NCI-H2227 (cell line): ENCODE data around the gene JMJD1C.
"Not testable (repeated sequence)": the region's sequence is repeated elsewhere in the genome, so short reads cannot be mapped to it uniquely, and the experiment has no call there.

Experiments used
- DNase-seq: peaks from one replicate; lab custom pipeline; 2025; ENCODE audit not compliant: unreplicated experiment; lab: John Stamatoyannopoulos, UW

JMJD1C gene

DNA sequence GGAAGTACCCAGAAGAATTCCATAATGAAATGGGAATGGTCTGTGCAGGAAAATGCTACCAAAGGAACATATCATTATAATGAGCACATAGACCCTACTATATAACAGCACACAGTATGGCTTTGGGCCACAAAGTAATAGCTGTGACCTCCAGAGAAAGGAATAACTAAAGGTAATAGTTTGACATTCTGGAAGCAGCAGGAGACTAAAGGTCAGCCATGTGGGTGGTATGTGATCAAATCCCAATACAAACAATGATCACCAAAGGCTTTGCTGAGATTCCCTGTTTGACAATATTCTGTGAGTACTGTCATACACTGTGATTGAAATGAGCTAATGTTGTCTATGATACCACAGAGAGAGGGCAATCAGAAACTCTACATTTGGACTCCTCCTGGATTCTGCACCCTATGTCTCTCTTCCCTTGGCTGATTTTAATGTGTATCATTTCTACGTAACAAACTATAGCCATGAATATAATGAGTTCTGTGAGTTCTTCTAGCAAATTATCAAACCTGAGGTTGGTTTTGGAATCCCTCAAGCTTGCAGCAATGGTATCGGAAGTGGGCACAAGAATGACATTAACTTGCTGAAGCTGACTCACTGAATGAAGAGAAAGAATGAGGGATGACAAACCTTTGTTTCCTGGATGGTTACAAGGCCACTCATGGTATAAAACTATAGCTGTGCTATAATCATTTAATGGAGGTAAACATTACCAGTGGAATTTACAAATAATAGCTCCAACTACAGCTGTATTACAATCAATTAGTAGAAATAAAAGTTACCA, 99.6 kb downstream of the JMJD1C start:
- no peak for DNase-seq

GRCh38 chr10:63364918-63365317, 100.9 kb downstream of the JMJD1C start:
- DNase-seq: no peak

DNA sequence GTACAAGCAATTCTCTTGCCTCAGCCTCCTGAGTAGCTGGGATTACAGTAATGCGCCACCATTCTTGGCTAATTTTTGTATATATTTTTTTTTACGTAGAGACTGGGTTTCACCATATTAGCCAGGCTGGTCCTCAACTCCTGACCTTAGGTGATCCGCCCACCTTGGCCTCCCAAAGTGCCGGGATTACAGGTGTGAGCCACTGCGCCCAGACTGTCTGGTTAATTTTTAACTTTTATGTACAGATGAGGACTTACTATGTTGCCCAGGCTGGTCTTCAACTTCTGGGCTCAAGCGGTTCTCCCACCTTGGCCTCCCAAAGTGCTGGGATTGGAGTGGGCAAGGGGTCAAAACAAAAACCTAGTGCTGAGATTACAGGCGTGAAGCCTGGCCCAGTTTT, 101.8 kb downstream of the JMJD1C start:
- DNase-seq: no peak

DNA sequence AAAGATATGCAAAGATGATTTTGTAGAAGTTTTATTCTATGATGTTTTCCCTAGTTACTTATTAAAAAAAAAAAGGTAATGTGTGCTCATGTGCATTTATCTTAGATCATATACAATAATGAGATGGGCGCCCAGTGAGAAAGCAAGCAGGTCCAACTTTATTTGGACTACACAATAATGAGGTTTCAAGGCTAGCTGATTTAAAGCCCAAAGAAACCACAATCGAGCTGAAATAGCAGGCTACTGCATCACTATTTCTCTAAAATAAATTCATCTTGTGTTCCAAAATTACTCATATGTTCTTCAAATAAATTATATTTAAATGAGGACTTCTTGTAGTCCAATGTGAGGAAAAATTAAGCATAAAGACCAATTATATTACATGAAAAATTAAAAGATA, 110.1 kb downstream of the JMJD1C start:
- DNase-seq: no peak

DNA sequence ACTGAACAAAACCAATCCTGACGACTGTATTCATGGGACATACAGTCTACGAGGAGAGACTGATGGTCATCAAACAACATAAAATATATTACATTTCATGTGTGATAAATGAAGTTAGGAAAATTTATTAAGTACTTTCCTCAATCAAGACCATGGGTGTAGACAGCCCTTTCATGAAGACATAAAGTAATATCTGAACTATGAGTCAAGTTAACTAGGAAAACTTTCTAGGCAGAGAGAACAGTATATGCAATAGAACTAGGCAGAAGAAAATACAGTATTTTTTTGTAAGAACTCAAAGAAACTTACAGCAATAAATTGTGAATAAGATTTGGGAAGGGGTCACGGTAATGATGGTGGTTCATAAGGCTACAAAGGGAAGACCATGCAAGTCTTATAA, 112.8 kb downstream of the JMJD1C start:
- DNase-seq: no peak

- no peak for DNase-seq
These were observed 117.4 kb downstream of the JMJD1C start for GRCh38 chr10:63348245-63348850.

- DNase-seq: no peak
These were observed 119.7 kb downstream of the JMJD1C start for GRCh38 chr10:63346015-63346441.

DNA sequence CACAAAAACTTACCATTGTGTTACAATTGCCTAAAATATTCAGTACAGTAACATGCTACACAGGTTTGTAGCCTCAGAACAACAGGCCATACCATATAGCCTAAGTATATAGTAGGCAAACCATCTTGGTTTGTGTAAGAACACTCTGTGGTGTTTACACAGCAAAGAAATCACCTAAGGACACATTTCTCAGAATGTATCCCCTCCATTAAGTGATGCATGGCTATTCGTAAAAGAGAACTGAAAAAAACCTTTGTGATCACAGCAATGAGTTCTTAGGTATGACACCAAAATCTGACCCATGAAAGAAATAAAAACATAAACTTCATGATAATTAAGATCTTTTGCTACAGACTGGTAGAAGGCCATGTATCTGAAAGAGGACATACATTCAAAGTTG, 121.5 kb downstream of the JMJD1C start:
- DNase-seq: no peak

- DNase-seq: no peak
These were observed 122.3 kb downstream of the JMJD1C start for GRCh38 chr10:63343476-63343875.

DNA sequence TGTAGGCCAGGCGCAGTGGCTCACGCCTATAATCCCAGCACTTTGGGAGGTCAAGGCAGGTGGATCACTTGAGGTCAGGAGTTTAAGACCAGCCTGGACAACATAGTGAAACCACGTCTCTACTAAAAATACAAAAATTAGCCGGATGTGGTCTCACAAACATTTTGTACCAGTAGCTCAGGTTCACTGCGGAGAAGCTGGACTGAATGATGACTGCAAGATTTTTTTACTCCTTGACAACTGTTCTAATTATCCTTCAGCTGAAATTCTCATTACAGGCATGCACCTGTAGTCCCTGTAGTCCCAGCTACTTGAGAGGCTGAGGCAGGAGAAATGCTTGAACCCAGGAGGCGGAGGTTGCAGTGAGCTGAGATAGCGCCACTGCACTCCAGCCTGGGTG, 126.1 kb downstream of the JMJD1C start:
- not testable (repeated sequence) for DNase-seq

GRCh38 chr10:63337455-63338251, 128.1 kb downstream of the JMJD1C start:
- no peak for DNase-seq

- no peak for DNase-seq
These were observed 134.2 kb downstream of the JMJD1C start for GRCh38 chr10:63331586-63331985.

- no peak for DNase-seq
These were observed 141.3 kb downstream of the JMJD1C start for GRCh38 chr10:63324495-63324854.

- DNase-seq: no peak
These were observed 141.9 kb downstream of the JMJD1C start for GRCh38 chr10:63323701-63324494.

GRCh38 chr10:63320683-63321082, 145.1 kb downstream of the JMJD1C start:
- DNase-seq: no peak

- no peak for DNase-seq
These were observed 146.5 kb downstream of the JMJD1C start for GRCh38 chr10:63319231-63319630.

DNA sequence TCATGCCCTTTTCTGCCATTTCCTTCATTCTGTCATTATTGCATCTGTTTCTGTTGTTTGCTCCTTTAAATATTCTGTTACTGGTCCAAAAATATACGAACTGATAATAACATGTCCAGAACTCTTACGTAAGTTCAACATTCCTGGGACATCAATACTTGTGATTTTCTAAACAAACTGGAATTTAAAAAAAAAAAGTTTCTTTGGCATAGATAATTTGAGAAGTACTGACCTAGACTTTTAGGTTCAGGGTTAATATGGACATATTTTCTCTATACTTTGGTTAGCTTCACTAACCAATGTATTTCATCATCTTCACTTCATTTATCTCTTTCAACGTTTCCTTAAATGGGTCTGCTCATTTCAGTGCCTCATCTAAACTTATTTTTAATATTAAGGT, 147.3 kb downstream of the JMJD1C start:
- DNase-seq: no peak

DNA sequence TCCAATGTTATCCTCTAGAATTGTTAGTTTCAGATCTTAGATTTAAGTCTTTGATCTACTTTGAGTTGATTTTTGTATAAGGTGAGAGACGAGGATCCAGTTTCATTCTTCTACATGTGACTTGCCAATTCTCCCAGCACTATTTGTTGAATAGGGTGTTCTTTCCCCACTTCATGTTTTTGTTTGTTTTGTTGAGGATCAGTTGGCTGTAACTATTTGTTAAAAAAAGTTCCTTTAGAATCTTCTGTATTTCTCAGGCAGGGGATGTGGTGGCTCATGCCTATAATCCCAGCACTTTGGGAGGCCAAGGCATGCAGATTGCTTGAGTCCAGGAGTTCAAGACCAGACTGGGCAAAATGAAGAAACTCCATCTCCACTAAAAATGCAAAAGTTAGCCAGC, 151.8 kb downstream of the JMJD1C start:
- no peak for DNase-seq

GRCh38 chr10:63313066-63313717, 152.6 kb downstream of the JMJD1C start:
- DNase-seq: no peak

GRCh38 chr10:63308628-63309027, 157.1 kb downstream of the JMJD1C start:
- DNase-seq: no peak

DNA sequence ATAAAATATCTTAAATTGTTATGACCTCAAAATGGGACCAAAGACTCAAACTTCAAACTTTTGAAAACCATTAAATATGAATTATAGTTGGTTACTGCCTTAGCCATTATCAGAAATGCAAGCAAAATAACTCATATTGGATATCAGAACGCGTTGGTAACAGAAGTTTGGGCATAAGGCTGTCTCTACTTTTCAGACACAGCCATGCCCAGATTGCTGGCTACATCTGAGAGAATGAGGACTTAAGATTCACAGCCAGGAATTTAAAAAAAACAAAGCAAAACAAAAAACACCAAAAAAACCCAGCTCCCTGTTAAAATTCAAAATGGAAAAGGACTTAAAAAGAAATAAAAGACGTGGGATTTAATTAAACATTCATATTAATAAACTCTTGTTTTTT, 161.6 kb downstream of the JMJD1C start:
- no peak for DNase-seq
